ENCODE measurements around the gene CCL22.

GRCh38 chr16:57313509-57313908 lies 45.1 kb upstream of the CCL22 start:
- TF ChIP-seq EZH2 (IDR thresholded peaks at IDR 0.05; ENCODE audit: low read depth, unreplicated experiment) (no peak), CTCF (conservative IDR thresholded peaks at IDR 0.05; ENCODE audit: low read depth in 2 of 2) (no peak), CREB1 (CRISPR knock-in tag; IDR thresholded peaks at IDR 0.05; ENCODE audit: low read depth) (no peak), EZH2phosphoT487 (IDR thresholded peaks at IDR 0.05; ENCODE audit: unreplicated experiment) (no peak), JUNB (IDR thresholded peaks at IDR 0.05; ENCODE audit: unreplicated experiment) (no peak), NANOG (IDR thresholded peaks at IDR 0.05; ENCODE audit: borderline replicate concordance) (no peak), POLR2AphosphoS5 (IDR thresholded peaks at IDR 0.05; ENCODE audit: low read depth) (no peak), ZNF114 (CRISPR knock-in tag; IDR thresholded peaks at IDR 0.05) (no peak), ZNF331 (CRISPR knock-in tag; IDR thresholded peaks at IDR 0.05; ENCODE audit: low read depth) (no peak), STAT1 (IDR thresholded peaks at IDR 0.05; ENCODE audit: unreplicated experiment) (no peak), ZNF462 (CRISPR knock-in tag; IDR thresholded peaks at IDR 0.05) (no peak), ETS1 (IDR thresholded peaks at IDR 0.05) (no peak)
- TF ChIP-seq, protein P1, sequence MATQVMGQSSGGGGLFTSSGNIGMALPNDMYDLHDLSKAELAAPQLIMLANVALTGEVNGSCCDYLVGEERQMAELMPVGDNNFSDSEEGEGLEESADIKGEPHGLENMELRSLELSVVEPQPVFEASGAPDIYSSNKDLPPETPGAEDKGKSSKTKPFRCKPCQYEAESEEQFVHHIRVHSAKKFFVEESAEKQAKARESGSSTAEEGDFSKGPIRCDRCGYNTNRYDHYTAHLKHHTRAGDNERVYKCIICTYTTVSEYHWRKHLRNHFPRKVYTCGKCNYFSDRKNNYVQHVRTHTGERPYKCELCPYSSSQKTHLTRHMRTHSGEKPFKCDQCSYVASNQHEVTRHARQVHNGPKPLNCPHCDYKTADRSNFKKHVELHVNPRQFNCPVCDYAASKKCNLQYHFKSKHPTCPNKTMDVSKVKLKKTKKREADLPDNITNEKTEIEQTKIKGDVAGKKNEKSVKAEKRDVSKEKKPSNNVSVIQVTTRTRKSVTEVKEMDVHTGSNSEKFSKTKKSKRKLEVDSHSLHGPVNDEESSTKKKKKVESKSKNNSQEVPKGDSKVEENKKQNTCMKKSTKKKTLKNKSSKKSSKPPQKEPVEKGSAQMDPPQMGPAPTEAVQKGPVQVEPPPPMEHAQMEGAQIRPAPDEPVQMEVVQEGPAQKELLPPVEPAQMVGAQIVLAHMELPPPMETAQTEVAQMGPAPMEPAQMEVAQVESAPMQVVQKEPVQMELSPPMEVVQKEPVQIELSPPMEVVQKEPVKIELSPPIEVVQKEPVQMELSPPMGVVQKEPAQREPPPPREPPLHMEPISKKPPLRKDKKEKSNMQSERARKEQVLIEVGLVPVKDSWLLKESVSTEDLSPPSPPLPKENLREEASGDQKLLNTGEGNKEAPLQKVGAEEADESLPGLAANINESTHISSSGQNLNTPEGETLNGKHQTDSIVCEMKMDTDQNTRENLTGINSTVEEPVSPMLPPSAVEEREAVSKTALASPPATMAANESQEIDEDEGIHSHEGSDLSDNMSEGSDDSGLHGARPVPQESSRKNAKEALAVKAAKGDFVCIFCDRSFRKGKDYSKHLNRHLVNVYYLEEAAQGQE (IDR thresholded peaks at IDR 0.05; ENCODE audit: unreplicated experiment) = no peak

All from GM23338 (cell line).